Fibroblast of lung (primary cell): ENCODE data around the gene VAV2. TPM values are rescaled to one million over a fixed set of nuclear protein-coding genes. Genes with fewer than 3 reads are reported as not detected.
A peak's percentile ranks its signal among the peaks of the same experiment; 100 is the strongest.

Experiments
- DNase-seq, 2 donors: peaks; one replicate each; pipeline versions ENCODE4 v3.0.0 to v3.0.0-alpha.2; 2010; ENCODE audit warnings: low read depth in 2 of 2
- H2AFZ ChIP-seq: 2 replicates; pipeline ENCODE4 v1.5.1; 2012; ENCODE audit warnings: low read length, control low read depth, inconsistent platforms
- H3K27ac ChIP-seq: 2 replicates; pipeline ENCODE4 v1.5.1; 2011; ENCODE audit warnings: low read length, control low read depth; ENCODE audit not compliant: insufficient read depth
- H3K27me3 ChIP-seq: 2 replicates; pipeline ENCODE4 v1.5.1; 2011; ENCODE audit warnings: mild to moderate bottlenecking, low read length; ENCODE audit not compliant: control insufficient read depth, insufficient read depth
- H3K36me3 ChIP-seq: 2 replicates; pipeline ENCODE4 v1.5.1; 2011; ENCODE audit warnings: low read length; ENCODE audit not compliant: control insufficient read depth, insufficient read depth
- H3K4me1 ChIP-seq: 2 replicates; pipeline ENCODE4 v1.5.1; 2011; ENCODE audit warnings: low read length; ENCODE audit not compliant: control insufficient read depth, insufficient read depth; ENCODE audit errors: extremely low read depth
- H3K4me2 ChIP-seq: 2 replicates; pipeline ENCODE4 v1.5.1; 2011; ENCODE audit warnings: low read length, control low read depth; ENCODE audit not compliant: insufficient read depth; ENCODE audit errors: extremely low read depth
- H3K4me3 ChIP-seq, 4 experiments: fragments of 200-600 bp in 1 of 4; sonication (generic) in 1 of 4; replicated peaks in 1 of 4; 2 replicates each; pipeline ENCODE4 v1.5.1; 2011 to 2016; ENCODE audit warnings: low read length in 4 of 4, low read depth in 3 of 4, mild to moderate bottlenecking in 3 of 4, control low read depth in 2 of 4, inconsistent platforms in 1 of 4, mixed read lengths in 1 of 4; ENCODE audit not compliant: insufficient read depth in 1 of 4; ENCODE audit errors: control extremely low read depth in 1 of 4
- H3K79me2 ChIP-seq: 2 replicates; pipeline ENCODE4 v1.5.1; 2012; ENCODE audit warnings: mild to moderate bottlenecking, low read length, inconsistent platforms; ENCODE audit not compliant: control insufficient read depth, insufficient read depth
- H3K9ac ChIP-seq: 2 replicates; pipeline ENCODE4 v1.5.1; 2011; ENCODE audit warnings: mild to moderate bottlenecking, low read length, control low read depth; ENCODE audit not compliant: insufficient read depth
- H3K9me3 ChIP-seq: 2 replicates; pipeline ENCODE4 v1.5.1; 2012; ENCODE audit warnings: low read depth, low read length; ENCODE audit not compliant: control insufficient read depth, insufficient read depth
- H4K20me1 ChIP-seq: 2 replicates; pipeline ENCODE4 v1.5.1; 2011; ENCODE audit warnings: low read length; ENCODE audit not compliant: control insufficient read depth, insufficient read depth; ENCODE audit errors: extremely low read depth
- EZH2 ChIP-seq: IDR thresholded peaks from 2 replicates; pipeline ENCODE4 v1.5.1; 2012; ENCODE audit warnings: low read length, control low read depth, mild to moderate bottlenecking; ENCODE audit errors: missing control alignments
- polyA plus RNA-seq, 2 donors: library from polyadenylated mRNA; depleted of rRNA in 1 of 2; stranded (reverse) in 1 of 2; unstranded in 1 of 2; fragments of >200 nt; gene quantifications; 2 replicates each; pipeline ENCODE4 v1.2.1, GENCODE V29; 2011 to 2012; ENCODE audit warnings: missing spikeins in 1 of 2
- total RNA-seq: library from RNA; depleted of rRNA; stranded (reverse); fragments of >200 nt; gene quantifications from 2 replicates; pipeline ENCODE4 v1.2.1, GENCODE V29; 2014
- TF ChIP-seq, protein P1 (sequence below), 2 donors: IDR thresholded peaks in 1 of 2; conservative IDR thresholded peaks in 1 of 2; 1 replicate in 1 of 2; 2 replicates in 1 of 2; pipeline ENCODE4 v1.5.1; 2011 to 2012; ENCODE audit warnings: low read length in 2 of 2, control low read depth in 1 of 2, inconsistent platforms in 1 of 2, low read depth in 1 of 2, mild to moderate bottlenecking in 1 of 2

The VAV2 gene
- total and polyA plus RNA-seq, 2 donors (not counting 1 experiment from before 2014, with no cell fraction given) = 13.7 to 17.7 TPM

DNA sequence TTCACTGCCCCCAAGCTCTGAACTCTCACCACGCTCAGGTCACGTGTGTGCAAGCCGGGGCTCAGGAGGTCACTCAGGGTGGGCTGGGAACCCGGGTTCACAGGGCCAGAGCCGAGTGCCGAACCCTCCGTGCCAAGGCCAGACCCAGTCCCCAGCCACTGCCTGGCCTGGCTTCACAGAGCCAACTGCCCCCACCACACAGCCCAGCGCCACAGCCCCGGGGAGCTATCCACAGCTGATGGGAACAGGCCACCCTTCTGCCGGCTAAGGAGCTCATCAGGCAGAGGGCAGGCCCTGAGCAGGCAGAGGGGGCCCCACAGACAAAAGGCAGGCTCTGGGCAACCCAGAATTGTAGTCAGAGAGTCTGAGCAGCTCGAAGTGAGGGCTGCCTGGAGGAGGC is 117.0 kb downstream of the VAV2 start:
- TF ChIP-seq, protein P1, sequence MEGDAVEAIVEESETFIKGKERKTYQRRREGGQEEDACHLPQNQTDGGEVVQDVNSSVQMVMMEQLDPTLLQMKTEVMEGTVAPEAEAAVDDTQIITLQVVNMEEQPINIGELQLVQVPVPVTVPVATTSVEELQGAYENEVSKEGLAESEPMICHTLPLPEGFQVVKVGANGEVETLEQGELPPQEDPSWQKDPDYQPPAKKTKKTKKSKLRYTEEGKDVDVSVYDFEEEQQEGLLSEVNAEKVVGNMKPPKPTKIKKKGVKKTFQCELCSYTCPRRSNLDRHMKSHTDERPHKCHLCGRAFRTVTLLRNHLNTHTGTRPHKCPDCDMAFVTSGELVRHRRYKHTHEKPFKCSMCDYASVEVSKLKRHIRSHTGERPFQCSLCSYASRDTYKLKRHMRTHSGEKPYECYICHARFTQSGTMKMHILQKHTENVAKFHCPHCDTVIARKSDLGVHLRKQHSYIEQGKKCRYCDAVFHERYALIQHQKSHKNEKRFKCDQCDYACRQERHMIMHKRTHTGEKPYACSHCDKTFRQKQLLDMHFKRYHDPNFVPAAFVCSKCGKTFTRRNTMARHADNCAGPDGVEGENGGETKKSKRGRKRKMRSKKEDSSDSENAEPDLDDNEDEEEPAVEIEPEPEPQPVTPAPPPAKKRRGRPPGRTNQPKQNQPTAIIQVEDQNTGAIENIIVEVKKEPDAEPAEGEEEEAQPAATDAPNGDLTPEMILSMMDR (conservative IDR thresholded peaks at IDR 0.05 in 1 of 2, IDR thresholded peaks at IDR 0.05 in 1 of 2; ENCODE audit: low read depth in 1 of 2, low read length in 2 of 2) = no peak
- TF ChIP-seq EZH2 = no peak
- H3K9me3 ChIP-seq = no peaks in the 10 kb centered on the region
- H3K27ac ChIP-seq = no peak overlapping the region
- H3K4me1 ChIP-seq = peaks cover 2% of the 10 kb centered on the region
- H4K20me1 ChIP-seq = no peaks in the 10 kb centered on the region
- no peak overlapping the region for H3K4me2 ChIP-seq
- H2AFZ ChIP-seq = no peak overlapping the region
- H3K79me2 ChIP-seq = no peaks in the 10 kb centered on the region
- no peak overlapping the region for H3K9ac ChIP-seq
- DNase-seq = no peak
- H3K36me3 ChIP-seq = no peaks in the 10 kb centered on the region
- H3K27me3 ChIP-seq = no peaks in the 10 kb centered on the region
- no peak overlapping the region for H3K4me3 ChIP-seq

DNA sequence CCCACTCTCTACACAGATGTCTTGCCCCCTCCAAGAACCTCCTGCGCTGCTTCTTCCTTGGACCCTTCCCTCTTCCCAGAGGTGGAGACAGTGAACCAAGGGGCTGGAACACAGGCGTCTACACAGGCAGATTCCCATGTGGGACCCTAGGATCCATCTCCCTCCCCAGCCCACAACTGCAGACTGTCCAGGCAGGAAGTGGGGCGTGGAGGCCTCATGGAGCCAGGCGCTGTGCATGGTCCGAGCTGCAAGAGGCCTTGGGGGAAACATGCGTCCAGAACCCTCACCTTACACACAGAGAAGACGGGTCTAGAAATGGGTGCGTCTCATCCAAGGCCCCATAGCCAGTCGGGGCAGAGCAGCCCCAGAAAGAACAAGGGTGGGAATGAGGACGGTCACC is 117.5 kb downstream of the VAV2 start:
- no peaks in the 10 kb centered on the region for H3K36me3 ChIP-seq
- no peaks in the 10 kb centered on the region for H3K27me3 ChIP-seq
- no peak overlapping the region for H3K4me2 ChIP-seq
- no peaks in the 10 kb centered on the region for H3K9me3 ChIP-seq
- H3K9ac ChIP-seq = no peak overlapping the region
- peaks cover 2% of the 10 kb centered on the region for H3K4me1 ChIP-seq
- TF ChIP-seq, protein P1 (conservative IDR thresholded peaks at IDR 0.05 in 1 of 2, IDR thresholded peaks at IDR 0.05 in 1 of 2; ENCODE audit: low read depth in 1 of 2, low read length in 2 of 2) = no peak
- no peak for TF ChIP-seq EZH2
- no peak overlapping the region for H2AFZ ChIP-seq
- H3K4me3 ChIP-seq = no peak overlapping the region
- no peaks in the 10 kb centered on the region for H3K79me2 ChIP-seq
- H4K20me1 ChIP-seq = no peaks in the 10 kb centered on the region
- no peak overlapping the region for H3K27ac ChIP-seq
- DNase-seq = no peak

DNA sequence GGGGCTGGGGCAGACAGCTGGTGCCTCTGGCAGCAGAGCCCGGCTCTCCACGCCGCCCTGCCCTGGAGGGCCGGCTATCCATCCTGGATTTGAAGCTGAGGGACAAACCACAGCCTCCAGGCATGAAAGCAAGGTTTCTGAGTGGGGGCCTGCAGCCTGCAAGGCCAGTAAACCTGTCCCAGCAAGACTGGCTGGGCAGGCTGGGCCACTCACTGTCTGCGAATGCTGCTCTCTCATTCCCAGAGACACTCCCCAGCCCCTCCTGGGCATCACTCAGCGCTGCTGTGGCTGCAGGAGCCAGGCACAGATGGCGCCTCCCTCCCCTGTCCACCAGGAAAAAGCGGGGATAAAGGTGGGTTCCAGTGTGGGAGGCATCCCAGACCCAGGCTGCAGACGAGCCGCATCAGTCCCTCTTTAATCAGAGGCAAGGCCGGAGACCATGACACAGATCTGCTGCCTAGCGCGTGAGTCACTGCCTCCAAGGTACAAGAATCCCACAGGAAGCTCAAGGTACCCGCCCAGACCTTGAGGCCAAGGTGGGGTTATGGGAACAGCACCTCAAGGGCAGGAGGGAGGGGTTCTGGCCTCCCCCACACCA is 118.0 kb downstream of the VAV2 start:
- H3K9ac ChIP-seq = no peak overlapping the region
- H3K4me1 ChIP-seq = peaks cover 2% of the 10 kb centered on the region
- no peak overlapping the region for H3K4me3 ChIP-seq
- H4K20me1 ChIP-seq = no peaks in the 10 kb centered on the region
- no peak overlapping the region for H2AFZ ChIP-seq
- H3K9me3 ChIP-seq = no peaks in the 10 kb centered on the region
- no peaks in the 10 kb centered on the region for H3K79me2 ChIP-seq
- H3K36me3 ChIP-seq = no peaks in the 10 kb centered on the region
- no peak overlapping the region for H3K27ac ChIP-seq
- H3K27me3 ChIP-seq = no peaks in the 10 kb centered on the region
- peak in 1 of 2 donors; percentile 95 for DNase-seq
- no peak for TF ChIP-seq EZH2
- TF ChIP-seq, protein P1 (conservative IDR thresholded peaks at IDR 0.05 in 1 of 2, IDR thresholded peaks at IDR 0.05 in 1 of 2; ENCODE audit: low read depth in 1 of 2, low read length in 2 of 2) = no peak
- H3K4me2 ChIP-seq = no peak overlapping the region
